Natural killer cell (primary cell): ENCODE measurements around the gene PTPRK. TPM values are rescaled to one million over a fixed set of nuclear protein-coding genes. Genes with fewer than 3 reads are reported as not detected.

Experiments
- ATAC-seq, 3 donors: fragments of 150-1000 bp in 2 of 3; fragments of 200-7000 bp in 1 of 3; cut with Tn5 transposase; 1 replicate in 1 of 3; 2 replicates in 2 of 3; pipeline ENCODE4 v1.10.0; 2021; ENCODE audit warnings: mild to moderate bottlenecking in 2 of 3, moderate library complexity in 2 of 3
- DNase-seq, 2 donors: peaks; one replicate each; pipeline versions ENCODE4 v3.0.0 to v3.0.0-alpha.2; 2013 to 2021; ENCODE audit warnings: mixed read lengths in 1 of 2
- H3K27ac ChIP-seq: one replicate; pipeline ENCODE4 v1.5.1; 2013; ENCODE audit warnings: mild to moderate bottlenecking, low read length
- H3K27me3 ChIP-seq: one replicate; pipeline ENCODE4 v1.6.1; 2013; ENCODE audit warnings: low read length; ENCODE audit not compliant: control insufficient read depth, insufficient read depth
- H3K36me3 ChIP-seq: one replicate; pipeline ENCODE4 v1.6.1; 2013; ENCODE audit warnings: low read length; ENCODE audit not compliant: control insufficient read depth, insufficient read depth
- H3K4me1 ChIP-seq: one replicate; pipeline ENCODE4 v1.6.1; 2013; ENCODE audit warnings: low read length; ENCODE audit not compliant: control insufficient read depth, insufficient read depth
- H3K4me3 ChIP-seq: one replicate; pipeline ENCODE4 v1.5.1; 2013; ENCODE audit warnings: low read length
- H3K9me3 ChIP-seq: one replicate; pipeline ENCODE4 v1.6.1; 2013; ENCODE audit warnings: low read length; ENCODE audit not compliant: control insufficient read depth, insufficient read depth
- H3K27ac Mint-ChIP-seq, 2 donors: one replicate each; pipeline ENCODE4 v1.8.0; 2022; ENCODE audit warnings: mild to moderate bottlenecking in 2 of 2, mixed read lengths in 2 of 2, moderate library complexity in 1 of 2
- H3K27me3 Mint-ChIP-seq, 2 donors: one replicate each; pipeline ENCODE4 v1.8.0; 2022; ENCODE audit warnings: low read depth in 2 of 2, mixed read lengths in 2 of 2
- H3K36me3 Mint-ChIP-seq: one replicate; pipeline ENCODE4 v1.8.0; 2022; ENCODE audit warnings: mixed read lengths
- H3K4me1 Mint-ChIP-seq, 2 donors: one replicate each; pipeline ENCODE4 v1.8.0; 2022; ENCODE audit warnings: mixed read lengths in 2 of 2
- H3K4me3 Mint-ChIP-seq: one replicate; pipeline ENCODE4 v1.8.0; 2022; ENCODE audit warnings: mild to moderate bottlenecking, moderate library complexity, mixed read lengths
- H3K9me3 Mint-ChIP-seq, 2 donors: one replicate each; pipeline ENCODE4 v1.8.0; 2022; ENCODE audit warnings: mixed read lengths in 2 of 2
- WGBS: methylation state at CpG from one replicate; pipeline ENCODE4 v1.1.7; 2013; ENCODE audit warnings: missing lambda C conversion rate; ENCODE audit not compliant: insufficient coverage; 5-methylcytosine and 5-hydroxymethylcytosine counted together
- intact Hi-C: fragments of 100-400 bp; cut with micrococcal nuclease; formaldehyde crosslinking; loops from one replicate; pipeline ENCODE4 v1.14.2; 2022
- total RNA-seq, 4 donors: library from RNA; stranded (reverse); fragments of 120-200 nt in 1 of 4; gene quantifications; one replicate each; pipeline versions ENCODE4 v1.2.3 to v1.2.4, GENCODE V29; 2013 to 2022
- TF ChIP-seq, protein P1 (sequence below): fragments of 200-600 bp; IDR thresholded peaks from one replicate; pipeline ENCODE4 v1.8.0; 2022; ENCODE audit warnings: antibody characterized with exemption

PTPRK gene
- total RNA-seq, 3 donors from 2014 or later (not counting 1 experiment from before 2014, with no cell fraction given) = 0.14 to 1.2 (median 0.95) TPM

GRCh38 chr6:128525406-128525805 is 5.0 kb upstream of the PTPRK start:
- no peak for ATAC-seq
- intact Hi-C loops = no loop called here
- DNase-seq = no peak
- H3K4me1 ChIP-seq = peaks cover 6% of the 10 kb centered on the region
- H3K27ac ChIP-seq = no peak overlapping the region
- H3K4me3 ChIP-seq = no peak overlapping the region
- Mint-ChIP-seq H3K9me3 (no peaks in the 10 kb centered on the region), H3K36me3 (no peaks in the 10 kb centered on the region), H3K27me3 (peaks cover 11 to 48% of the 10 kb centered on the region in 2 donors), H3K27ac (no peak overlapping the region), H3K4me3 (no peak overlapping the region), H3K4me1 (peaks cover 5 to 7% of the 10 kb centered on the region in 2 donors)
- 86% methylated on average over 2 of the region's 2 CpGs for WGBS
- H3K9me3 ChIP-seq = no peaks in the 10 kb centered on the region
- peaks cover 19% of the 10 kb centered on the region for H3K27me3 ChIP-seq
- TF ChIP-seq, protein P1, sequence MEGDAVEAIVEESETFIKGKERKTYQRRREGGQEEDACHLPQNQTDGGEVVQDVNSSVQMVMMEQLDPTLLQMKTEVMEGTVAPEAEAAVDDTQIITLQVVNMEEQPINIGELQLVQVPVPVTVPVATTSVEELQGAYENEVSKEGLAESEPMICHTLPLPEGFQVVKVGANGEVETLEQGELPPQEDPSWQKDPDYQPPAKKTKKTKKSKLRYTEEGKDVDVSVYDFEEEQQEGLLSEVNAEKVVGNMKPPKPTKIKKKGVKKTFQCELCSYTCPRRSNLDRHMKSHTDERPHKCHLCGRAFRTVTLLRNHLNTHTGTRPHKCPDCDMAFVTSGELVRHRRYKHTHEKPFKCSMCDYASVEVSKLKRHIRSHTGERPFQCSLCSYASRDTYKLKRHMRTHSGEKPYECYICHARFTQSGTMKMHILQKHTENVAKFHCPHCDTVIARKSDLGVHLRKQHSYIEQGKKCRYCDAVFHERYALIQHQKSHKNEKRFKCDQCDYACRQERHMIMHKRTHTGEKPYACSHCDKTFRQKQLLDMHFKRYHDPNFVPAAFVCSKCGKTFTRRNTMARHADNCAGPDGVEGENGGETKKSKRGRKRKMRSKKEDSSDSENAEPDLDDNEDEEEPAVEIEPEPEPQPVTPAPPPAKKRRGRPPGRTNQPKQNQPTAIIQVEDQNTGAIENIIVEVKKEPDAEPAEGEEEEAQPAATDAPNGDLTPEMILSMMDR = no peak
- no peaks in the 10 kb centered on the region for H3K36me3 ChIP-seq

- no peak overlapping the region for H3K4me3 ChIP-seq
- no peaks in the 10 kb centered on the region for H3K9me3 ChIP-seq
- no peaks in the 10 kb centered on the region for H3K36me3 ChIP-seq
- no peaks in the 10 kb centered on the region for H3K36me3 Mint-ChIP-seq
- WGBS = no CpG with 5 or more reads among the region's 2 CpGs
- H3K27me3 ChIP-seq = peaks cover 41% of the 10 kb centered on the region
- no peaks in the 10 kb centered on the region for H3K9me3 Mint-ChIP-seq
- H3K4me1 Mint-ChIP-seq = peaks cover 22 to 25% of the 10 kb centered on the region in 2 donors
- no peak overlapping the region for H3K27ac ChIP-seq
- peaks cover 22% of the 10 kb centered on the region for H3K4me1 ChIP-seq
- DNase-seq (no peak), ATAC-seq (no peak)
- H3K4me3 Mint-ChIP-seq = peak overlapping the region; percentile 82
- TF ChIP-seq, protein P1 = no peak
- intact Hi-C loops = no loop called here
- no peak overlapping the region for H3K27ac Mint-ChIP-seq
- peaks cover 42 to 82% of the 10 kb centered on the region in 2 donors for H3K27me3 Mint-ChIP-seq
These were observed 858 bp upstream of the PTPRK start for GRCh38 chr6:128521282-128521632.

DNA sequence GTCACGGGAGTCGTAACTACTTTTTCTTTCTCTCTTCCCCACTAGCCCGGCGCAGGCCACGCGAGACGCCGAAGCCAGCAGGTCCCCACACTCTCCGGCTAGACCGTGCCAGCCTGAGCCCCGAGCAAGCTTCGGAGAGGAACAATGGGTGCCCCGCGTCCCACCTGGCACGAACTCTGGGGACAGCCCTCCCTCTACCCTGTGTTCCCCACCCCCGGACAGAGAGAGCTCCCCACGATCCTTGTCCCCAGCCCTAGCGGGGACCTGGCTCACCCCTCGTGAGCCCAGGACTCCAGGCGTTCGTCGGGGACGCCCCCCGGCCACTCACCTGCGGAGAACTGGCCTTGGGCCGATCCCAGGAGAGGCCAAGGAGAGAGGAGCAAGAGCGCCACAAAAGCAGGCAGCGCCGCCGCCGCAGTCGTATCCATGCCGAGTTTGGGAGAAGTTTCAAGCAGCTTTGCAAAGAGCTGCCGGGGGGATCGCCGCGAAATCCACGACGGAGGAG is 416 bp downstream of the PTPRK start:
- Mint-ChIP-seq H3K36me3 (no peaks in the 10 kb centered on the region), H3K9me3 (no peaks in the 10 kb centered on the region), H3K4me3 (peak overlapping the region; percentile 82), H3K27ac (no peak overlapping the region), H3K27me3 (peaks cover 49 to 80% of the 10 kb centered on the region in 2 donors), H3K4me1 (peaks cover 22 to 25% of the 10 kb centered on the region in 2 donors)
- H3K27me3 ChIP-seq = peaks cover 44% of the 10 kb centered on the region
- H3K4me3 ChIP-seq = peak overlapping the region; percentile 45
- ATAC-seq = peak; percentile 24 to 30 (median 25)
- DNase-seq = peak; percentile 14 to 68
- H3K9me3 ChIP-seq = no peaks in the 10 kb centered on the region
- 1% methylated on average over 39 of the region's 39 CpGs for WGBS
- TF ChIP-seq, protein P1 = no peak
- H3K4me1 ChIP-seq = peaks cover 22% of the 10 kb centered on the region
- no peaks in the 10 kb centered on the region for H3K36me3 ChIP-seq
- intact Hi-C loops = no loop called here
- no peak overlapping the region for H3K27ac ChIP-seq
